CD4-positive, alpha-beta T cell treated with Interleukin-10 for 1 hour (primary cell): Measurements from ENCODE around the gene PMS1.
"Not testable (repeated sequence)": the region's sequence is repeated elsewhere in the genome, so short reads cannot be mapped to it uniquely, and the experiment has no call there.

Source experiments
- DNase-seq: peaks from one replicate; pipeline ENCODE4 v3.0.0-alpha.2; 2020

The PMS1 gene

GRCh38 chr2:189818249-189819038 is 34.2 kb downstream of the PMS1 start:
- DNase-seq, result no peak

GRCh38 chr2:189819297-189819704 is 35.1 kb downstream of the PMS1 start:
- DNase-seq, result no peak

- DNase-seq, result no peak
Measured at GRCh38 chr2:189821953-189822748, 37.9 kb downstream of the PMS1 start.

GRCh38 chr2:189824694-189825396 is 40.6 kb downstream of the PMS1 start:
- no peak for DNase-seq

- DNase-seq, result no peak
Measured at GRCh38 chr2:189826039-189826438, 41.8 kb downstream of the PMS1 start.

- no peak for DNase-seq
Measured at GRCh38 chr2:189829102-189829833, 45.0 kb downstream of the PMS1 start.

- DNase-seq, result no peak
Measured at GRCh38 chr2:189830510-189830909, 46.3 kb downstream of the PMS1 start.

- no peak for DNase-seq
Measured at GRCh38 chr2:189834059-189834458, 49.8 kb downstream of the PMS1 start.

GRCh38 chr2:189834642-189835041 is 50.4 kb downstream of the PMS1 start:
- not testable (repeated sequence) for DNase-seq

- DNase-seq, result no peak
Measured at GRCh38 chr2:189835855-189836558, 51.8 kb downstream of the PMS1 start.

GRCh38 chr2:189836644-189837043 is 52.4 kb downstream of the PMS1 start:
- no peak for DNase-seq

- DNase-seq, result no peak
Measured at GRCh38 chr2:189837326-189837725, 53.1 kb downstream of the PMS1 start.

GRCh38 chr2:189841019-189841418 is 56.8 kb downstream of the PMS1 start:
- no peak for DNase-seq

- no peak for DNase-seq
Measured at GRCh38 chr2:189848276-189848675, 64.0 kb downstream of the PMS1 start.

GRCh38 chr2:189849550-189849949 is 65.3 kb downstream of the PMS1 start:
- DNase-seq, result no peak

GRCh38 chr2:189851174-189851826 is 67.0 kb downstream of the PMS1 start:
- DNase-seq, result no peak

GRCh38 chr2:189854187-189854586 is 69.9 kb downstream of the PMS1 start:
- DNase-seq, result no peak

- no peak for DNase-seq
Measured at GRCh38 chr2:189854940-189855339, 70.7 kb downstream of the PMS1 start.

GRCh38 chr2:189858291-189858690 is 74.0 kb downstream of the PMS1 start:
- DNase-seq, result no peak

GRCh38 chr2:189860161-189860560 is 75.9 kb downstream of the PMS1 start:
- no peak for DNase-seq

- DNase-seq, result no peak
Measured at GRCh38 chr2:189862751-189863150, 78.5 kb downstream of the PMS1 start.

- no peak for DNase-seq
Measured at GRCh38 chr2:189865826-189866225, 81.6 kb downstream of the PMS1 start.
